ENCODE measurements around the gene TMEM132C.
"Not testable (repeated sequence)": the region's sequence is repeated elsewhere in the genome, so short reads cannot be mapped to it uniquely, and the experiment has no call there.

TMEM132C gene

DNA sequence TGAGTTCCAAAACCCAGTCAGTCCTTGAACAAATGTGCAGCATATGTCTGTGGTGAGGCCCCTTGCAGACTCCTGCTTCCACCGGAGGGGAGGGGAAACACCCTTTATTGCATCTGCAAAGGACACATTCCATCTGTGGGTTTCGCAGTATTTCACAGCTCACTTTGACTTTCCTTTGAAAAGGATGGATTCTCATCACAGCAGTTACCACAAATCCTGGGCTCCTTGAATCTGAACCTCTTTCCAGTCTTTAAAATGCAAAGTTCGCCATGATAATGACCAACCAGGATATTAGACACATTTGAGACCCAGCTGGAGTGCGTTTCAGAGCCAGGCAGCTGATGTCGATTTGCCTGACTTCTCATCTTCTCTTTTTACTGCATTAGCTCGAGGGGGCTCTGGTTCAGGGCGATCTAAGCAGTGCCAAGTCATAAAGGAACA, 314.4 kb downstream of the TMEM132C start:
- no peak overlapping the region for H3K4me3 ChIP-seq (ENCODE audit: low read depth, low read length)
- no peaks in the 10 kb centered on the region for H3K36me3 ChIP-seq (ENCODE audit: control insufficient read depth, insufficient read depth, low read length)
- H3K9me3 ChIP-seq (ENCODE audit: control insufficient read depth, insufficient read depth, low read length): no peaks in the 10 kb centered on the region
- H3K9ac ChIP-seq (ENCODE audit: low read depth, low read length): no peak overlapping the region
- H3K4me1 ChIP-seq (ENCODE audit: control insufficient read depth, insufficient read depth, low read length): no peaks in the 10 kb centered on the region
- H3K27me3 ChIP-seq (ENCODE audit: control insufficient read depth, insufficient read depth, low read length): no peaks in the 10 kb centered on the region

DNA sequence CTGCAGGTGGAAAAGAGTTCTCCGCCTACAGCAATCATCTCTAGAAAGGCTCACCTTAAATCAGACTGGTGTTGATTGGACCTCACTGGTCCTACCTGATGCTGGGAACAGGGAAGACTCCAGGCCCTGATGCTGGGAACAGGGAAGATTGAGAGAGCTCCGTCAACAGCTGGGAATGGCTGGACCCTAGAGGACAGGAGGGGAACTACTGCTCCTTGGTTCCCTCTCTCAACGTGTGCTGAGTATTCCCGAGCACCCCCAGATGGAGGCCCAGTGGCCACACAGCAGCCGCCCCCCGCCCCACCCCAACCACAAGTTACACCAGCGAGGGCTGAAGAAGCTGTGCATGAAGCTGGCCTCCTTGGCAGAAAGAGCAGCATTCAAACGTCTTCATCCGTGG, 316.5 kb downstream of the TMEM132C start:
- H3K36me3 ChIP-seq (ENCODE audit: control insufficient read depth, insufficient read depth, low read length): no peaks in the 10 kb centered on the region
- no peaks in the 10 kb centered on the region for H3K27me3 ChIP-seq (ENCODE audit: control insufficient read depth, insufficient read depth, low read length)
- H3K9me3 ChIP-seq (ENCODE audit: control insufficient read depth, insufficient read depth, low read length): no peaks in the 10 kb centered on the region
- no peak overlapping the region for H3K9ac ChIP-seq (ENCODE audit: low read depth, low read length)
- no peaks in the 10 kb centered on the region for H3K4me1 ChIP-seq (ENCODE audit: control insufficient read depth, insufficient read depth, low read length)
- H3K4me3 ChIP-seq (ENCODE audit: low read depth, low read length): no peak overlapping the region

DNA sequence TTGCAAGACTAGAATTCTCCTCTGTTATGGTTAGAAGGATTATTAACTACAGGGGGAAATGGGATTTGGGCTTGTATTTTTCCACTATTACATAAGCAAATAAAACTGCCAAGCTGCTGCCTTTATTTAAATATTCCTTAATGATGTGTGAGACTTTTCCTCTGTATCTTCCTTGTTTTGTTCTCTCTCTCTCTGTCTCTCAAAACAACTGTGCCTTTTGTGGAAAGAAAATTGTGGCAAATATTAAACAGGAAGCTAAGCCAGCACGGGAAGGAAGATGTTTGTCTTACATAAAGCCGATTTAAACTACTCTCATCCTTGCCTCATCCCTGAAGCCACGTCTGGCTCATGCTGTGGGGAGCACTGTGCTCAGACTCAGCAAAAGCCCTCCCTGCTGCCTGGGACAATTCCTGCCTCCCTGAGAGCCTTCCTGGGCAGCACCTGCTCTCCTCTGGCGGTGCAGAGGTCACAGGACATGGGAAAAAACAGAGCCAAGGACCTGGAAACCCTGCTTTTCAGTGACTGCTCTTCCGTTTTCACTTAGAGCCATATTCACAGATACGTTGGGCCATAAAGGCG, 319.6 kb downstream of the TMEM132C start:
- H3K4me1 ChIP-seq (ENCODE audit: control insufficient read depth, insufficient read depth, low read length): no peaks in the 10 kb centered on the region

DNA sequence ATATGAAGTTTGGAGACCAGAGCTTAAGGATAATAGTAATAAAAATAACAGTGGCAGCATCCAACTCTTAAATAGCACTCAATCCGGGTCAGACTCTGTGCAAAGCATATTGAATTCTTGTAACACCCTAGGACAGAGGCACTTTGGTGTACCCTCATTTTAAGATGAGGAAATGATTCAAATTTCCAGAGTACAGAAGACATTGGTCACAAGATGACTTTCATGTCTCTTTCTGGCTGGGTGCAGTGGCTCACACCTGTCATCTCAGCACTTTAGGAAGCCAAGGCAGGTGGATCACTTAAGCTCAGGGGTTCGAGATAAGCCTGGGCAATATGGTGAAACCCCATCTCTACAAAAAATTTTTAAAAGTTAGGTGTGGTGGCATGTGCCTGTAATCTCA, 320.9 kb downstream of the TMEM132C start:
- Histone ChIP-seq H3K4me1 (ENCODE audit: control insufficient read depth, insufficient read depth, low read length) (no peaks in the 10 kb centered on the region), H3K9ac (ENCODE audit: low read depth, low read length) (no peak overlapping the region), H3K27me3 (ENCODE audit: control insufficient read depth, insufficient read depth, low read length) (no peaks in the 10 kb centered on the region), H3K9me3 (ENCODE audit: control insufficient read depth, insufficient read depth, low read length) (no peaks in the 10 kb centered on the region), H3K4me3 (ENCODE audit: low read depth, low read length) (no peak overlapping the region), H3K36me3 (ENCODE audit: control insufficient read depth, insufficient read depth, low read length) (no peaks in the 10 kb centered on the region)

More for the DNA sequence above, 319.6 kb downstream of the TMEM132C start:
- no peak overlapping the region for H3K4me3 ChIP-seq (ENCODE audit: low read depth, low read length)
- no peaks in the 10 kb centered on the region for H3K9me3 ChIP-seq (ENCODE audit: control insufficient read depth, insufficient read depth, low read length)
- H3K36me3 ChIP-seq (ENCODE audit: control insufficient read depth, insufficient read depth, low read length): no peaks in the 10 kb centered on the region
- H3K9ac ChIP-seq (ENCODE audit: low read depth, low read length): no peak overlapping the region
- H3K27me3 ChIP-seq (ENCODE audit: control insufficient read depth, insufficient read depth, low read length): no peaks in the 10 kb centered on the region

DNA sequence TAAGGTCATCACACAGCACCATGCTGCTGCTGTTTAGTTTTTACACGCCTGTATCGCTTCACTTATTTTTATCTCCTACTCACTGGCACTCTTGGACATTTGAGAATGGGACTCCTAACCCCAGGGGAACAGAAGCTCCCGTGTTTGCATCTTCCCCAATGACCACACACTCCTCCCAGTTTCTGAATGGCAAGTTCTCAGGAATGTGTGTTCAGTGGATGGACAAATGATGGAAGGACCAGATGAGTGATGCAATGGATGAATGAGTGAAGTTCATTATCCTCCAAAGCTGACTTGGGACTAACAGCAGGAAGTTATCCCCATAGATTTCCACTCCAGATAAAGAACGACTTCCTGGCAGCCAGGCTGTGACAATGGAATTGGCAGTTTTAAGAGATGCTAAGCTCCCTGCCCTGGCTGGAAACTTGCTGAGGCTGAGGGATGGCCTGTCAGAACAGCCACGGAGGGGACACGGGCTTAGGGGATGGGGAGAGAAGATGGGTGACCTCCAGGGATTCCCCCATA, 325.3 kb downstream of the TMEM132C start:
- Histone ChIP-seq H3K4me1 (ENCODE audit: control insufficient read depth, insufficient read depth, low read length) (no peaks in the 10 kb centered on the region), H3K36me3 (ENCODE audit: control insufficient read depth, insufficient read depth, low read length) (no peaks in the 10 kb centered on the region), H3K27me3 (ENCODE audit: control insufficient read depth, insufficient read depth, low read length) (no peaks in the 10 kb centered on the region), H3K9ac (ENCODE audit: low read depth, low read length) (no peak overlapping the region), H3K9me3 (ENCODE audit: control insufficient read depth, insufficient read depth, low read length) (no peaks in the 10 kb centered on the region), H3K4me3 (ENCODE audit: low read depth, low read length) (no peak overlapping the region)

DNA sequence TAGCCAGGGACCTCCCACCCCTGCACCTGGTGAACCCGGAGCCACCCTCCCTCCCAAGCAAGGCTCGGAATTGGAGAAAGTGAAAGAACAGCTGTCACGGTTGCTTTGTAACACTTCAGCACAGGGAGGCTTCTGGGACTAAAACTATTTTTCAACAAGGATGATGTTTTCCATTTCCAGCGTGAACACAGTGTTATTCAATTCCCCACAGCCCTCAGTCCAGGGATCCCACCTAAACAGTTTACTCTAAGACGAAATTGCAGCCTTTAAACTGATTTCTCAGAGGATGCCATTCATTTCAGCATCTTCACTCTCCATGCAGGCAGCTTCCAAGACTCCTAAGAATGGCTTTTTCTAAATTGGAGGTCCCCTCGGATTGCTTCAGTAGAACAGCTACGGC, 327.6 kb downstream of the TMEM132C start:
- no peaks in the 10 kb centered on the region for H3K4me1 ChIP-seq (ENCODE audit: control insufficient read depth, insufficient read depth, low read length)

DNA sequence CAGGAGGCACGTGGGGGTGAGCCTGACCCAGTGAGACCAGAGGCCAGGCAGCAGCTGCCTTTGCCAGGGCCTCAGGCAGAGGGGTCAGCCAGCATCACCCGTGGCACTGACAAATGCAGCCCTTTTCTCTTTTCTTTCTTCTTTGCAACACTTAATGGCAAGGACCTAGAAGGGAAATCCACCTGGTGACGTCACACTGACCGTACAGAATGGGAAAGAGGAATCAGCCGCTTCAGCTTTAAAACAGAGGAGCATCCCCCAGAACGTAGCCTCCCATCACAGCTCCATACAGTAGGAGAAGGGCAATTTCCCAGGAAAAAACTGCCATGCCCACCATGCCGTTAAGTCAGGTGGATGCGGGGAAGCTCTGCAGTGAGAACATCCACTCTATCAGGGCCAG, 328.6 kb downstream of the TMEM132C start:
- H3K27me3 ChIP-seq (ENCODE audit: control insufficient read depth, insufficient read depth, low read length): no peaks in the 10 kb centered on the region
- no peaks in the 10 kb centered on the region for H3K36me3 ChIP-seq (ENCODE audit: control insufficient read depth, insufficient read depth, low read length)
- H3K9me3 ChIP-seq (ENCODE audit: control insufficient read depth, insufficient read depth, low read length): no peaks in the 10 kb centered on the region
- no peak overlapping the region for H3K4me3 ChIP-seq (ENCODE audit: low read depth, low read length)
- no peaks in the 10 kb centered on the region for H3K4me1 ChIP-seq (ENCODE audit: control insufficient read depth, insufficient read depth, low read length)
- no peak overlapping the region for H3K9ac ChIP-seq (ENCODE audit: low read depth, low read length)

More for the DNA sequence above, 327.6 kb downstream of the TMEM132C start:
- Histone ChIP-seq H3K27me3 (ENCODE audit: control insufficient read depth, insufficient read depth, low read length) (no peaks in the 10 kb centered on the region), H3K9me3 (ENCODE audit: control insufficient read depth, insufficient read depth, low read length) (no peaks in the 10 kb centered on the region), H3K36me3 (ENCODE audit: control insufficient read depth, insufficient read depth, low read length) (no peaks in the 10 kb centered on the region), H3K9ac (ENCODE audit: low read depth, low read length) (no peak overlapping the region), H3K4me3 (ENCODE audit: low read depth, low read length) (no peak overlapping the region)

DNA sequence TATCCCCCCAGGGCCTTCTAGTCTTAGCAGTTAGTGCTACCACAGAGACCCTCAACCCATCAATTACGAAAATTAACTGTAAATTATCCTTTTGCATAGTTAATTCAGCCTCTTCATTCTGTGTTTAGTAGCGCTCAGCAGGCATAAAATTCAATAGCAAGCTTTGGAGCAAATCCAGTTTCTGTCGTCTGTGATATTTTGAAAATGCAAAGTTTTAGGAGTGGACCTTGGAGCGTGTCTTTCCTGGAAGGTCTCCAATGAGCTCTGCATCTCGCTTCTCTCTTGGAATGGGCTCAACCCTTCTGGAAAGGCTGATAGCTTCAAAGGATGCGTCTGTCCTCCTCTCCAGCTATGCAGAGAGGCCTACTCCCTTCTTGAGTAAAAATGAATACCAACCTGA, 333.9 kb downstream of the TMEM132C start:
- no peak overlapping the region for H3K4me3 ChIP-seq (ENCODE audit: low read depth, low read length)
- no peaks in the 10 kb centered on the region for H3K27me3 ChIP-seq (ENCODE audit: control insufficient read depth, insufficient read depth, low read length)
- H3K9ac ChIP-seq (ENCODE audit: low read depth, low read length): no peak overlapping the region
- no peaks in the 10 kb centered on the region for H3K36me3 ChIP-seq (ENCODE audit: control insufficient read depth, insufficient read depth, low read length)
- H3K9me3 ChIP-seq (ENCODE audit: control insufficient read depth, insufficient read depth, low read length): no peaks in the 10 kb centered on the region
- no peaks in the 10 kb centered on the region for H3K4me1 ChIP-seq (ENCODE audit: control insufficient read depth, insufficient read depth, low read length)

DNA sequence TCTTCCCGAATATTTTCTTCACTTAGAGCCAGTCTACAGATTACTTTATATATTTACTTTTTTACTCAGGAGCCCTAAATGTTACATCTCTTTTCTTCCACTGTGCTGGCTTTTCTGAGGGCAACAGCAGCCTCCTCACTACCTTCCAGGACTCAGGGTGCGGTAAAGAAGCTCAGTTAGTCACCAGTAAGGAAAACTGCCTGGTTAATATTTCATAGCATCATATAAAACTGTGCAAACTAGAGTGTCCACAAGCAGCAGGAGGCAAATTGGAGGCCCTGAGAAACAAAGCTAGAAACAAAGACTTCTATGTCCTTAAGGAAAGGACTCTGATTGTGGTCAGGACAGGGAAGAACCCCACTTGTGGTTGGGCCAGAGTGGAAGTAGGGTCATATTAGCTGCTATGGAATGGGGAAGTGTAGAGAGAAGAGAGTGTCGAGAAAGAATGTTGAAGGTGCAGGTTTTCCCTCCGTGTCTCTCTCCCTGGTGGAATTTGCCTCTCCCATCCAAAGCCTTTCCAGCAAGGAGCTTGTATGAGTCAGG, 336.7 kb downstream of the TMEM132C start:
- Histone ChIP-seq H3K36me3 (ENCODE audit: control insufficient read depth, insufficient read depth, low read length) (no peaks in the 10 kb centered on the region), H3K27me3 (ENCODE audit: control insufficient read depth, insufficient read depth, low read length) (no peaks in the 10 kb centered on the region), H3K4me1 (ENCODE audit: control insufficient read depth, insufficient read depth, low read length) (no peaks in the 10 kb centered on the region), H3K9me3 (ENCODE audit: control insufficient read depth, insufficient read depth, low read length) (no peaks in the 10 kb centered on the region), H3K9ac (ENCODE audit: low read depth, low read length) (no peak overlapping the region), H3K4me3 (ENCODE audit: low read depth, low read length) (no peak overlapping the region)

DNA sequence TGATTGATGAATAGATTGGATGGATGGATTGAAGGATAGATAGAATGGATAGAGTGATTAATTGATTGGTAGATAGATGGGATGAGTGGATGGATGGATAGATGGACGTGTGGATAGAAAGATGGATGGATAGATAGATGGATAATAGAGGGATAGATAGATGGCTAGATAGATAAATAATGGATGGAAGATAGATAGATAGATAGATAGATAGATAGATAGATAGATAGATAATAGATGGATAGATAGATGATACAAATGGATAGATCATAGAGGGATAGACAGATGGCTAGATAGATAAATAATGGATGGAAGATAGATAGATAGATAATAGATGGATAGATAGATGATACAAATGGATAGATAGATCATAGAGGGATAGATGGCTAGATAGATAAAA, 337.2 kb downstream of the TMEM132C start:
- H3K36me3 ChIP-seq (ENCODE audit: control insufficient read depth, insufficient read depth, low read length); H3K4me1 ChIP-seq (ENCODE audit: control insufficient read depth, insufficient read depth, low read length); H3K9ac ChIP-seq (ENCODE audit: low read depth, low read length); H3K9me3 ChIP-seq (ENCODE audit: control insufficient read depth, insufficient read depth, low read length); H3K4me3 ChIP-seq (ENCODE audit: low read depth, low read length); H3K27me3 ChIP-seq (ENCODE audit: control insufficient read depth, insufficient read depth, low read length): not testable (repeated sequence)

DNA sequence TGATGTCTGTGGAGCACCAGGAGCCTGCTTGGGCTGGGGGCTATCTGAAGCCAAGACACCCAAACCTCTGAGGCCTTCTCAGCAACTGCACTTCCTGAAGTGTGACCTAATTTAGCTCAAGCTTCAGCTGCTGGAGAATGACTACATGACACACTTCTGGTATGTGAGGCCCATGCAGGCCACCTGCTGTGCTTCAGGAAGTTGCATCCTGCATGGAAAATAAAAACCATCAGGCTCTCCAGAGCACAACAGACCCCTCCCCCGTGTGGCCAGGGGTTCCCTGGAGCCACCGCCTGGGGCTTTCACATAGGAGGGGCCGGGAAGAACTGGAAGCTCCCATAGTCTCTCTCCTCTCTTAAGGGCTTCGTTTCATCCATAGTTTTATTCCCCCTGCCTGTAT, 339.1 kb downstream of the TMEM132C start:
- Histone ChIP-seq H3K4me3 (ENCODE audit: low read depth, low read length) (no peak overlapping the region), H3K36me3 (ENCODE audit: control insufficient read depth, insufficient read depth, low read length) (no peaks in the 10 kb centered on the region), H3K9ac (ENCODE audit: low read depth, low read length) (no peak overlapping the region), H3K9me3 (ENCODE audit: control insufficient read depth, insufficient read depth, low read length) (no peaks in the 10 kb centered on the region), H3K27me3 (ENCODE audit: control insufficient read depth, insufficient read depth, low read length) (no peaks in the 10 kb centered on the region), H3K4me1 (ENCODE audit: control insufficient read depth, insufficient read depth, low read length) (no peaks in the 10 kb centered on the region)

DNA sequence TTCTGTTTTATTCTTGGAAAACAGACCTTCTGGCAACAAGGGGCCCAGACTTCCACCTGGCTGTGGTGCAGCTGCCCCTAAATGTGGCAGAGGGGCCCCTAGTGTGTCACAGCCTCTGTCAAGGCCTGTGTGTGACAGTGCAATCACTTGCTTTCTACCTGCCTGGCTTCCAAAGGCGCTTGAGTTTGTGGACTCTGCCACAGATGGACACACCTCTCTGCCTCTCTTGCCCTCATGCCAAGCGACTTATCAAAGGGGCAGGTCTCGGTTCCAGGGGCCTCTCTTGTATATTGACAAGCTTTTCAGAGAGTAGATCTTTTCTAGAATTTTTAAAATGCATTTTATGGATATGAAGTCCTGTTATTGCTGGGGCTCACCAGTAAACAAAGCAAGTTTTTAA, 339.6 kb downstream of the TMEM132C start:
- no peak overlapping the region for H3K4me3 ChIP-seq (ENCODE audit: low read depth, low read length)
- H3K9me3 ChIP-seq (ENCODE audit: control insufficient read depth, insufficient read depth, low read length): no peaks in the 10 kb centered on the region
- H3K4me1 ChIP-seq (ENCODE audit: control insufficient read depth, insufficient read depth, low read length): no peaks in the 10 kb centered on the region
- H3K36me3 ChIP-seq (ENCODE audit: control insufficient read depth, insufficient read depth, low read length): no peaks in the 10 kb centered on the region
- no peaks in the 10 kb centered on the region for H3K27me3 ChIP-seq (ENCODE audit: control insufficient read depth, insufficient read depth, low read length)
- H3K9ac ChIP-seq (ENCODE audit: low read depth, low read length): no peak overlapping the region
